SK-N-SH (cell line): Measurements from ENCODE around the gene TRIOBP. TPM values are rescaled to one million over a fixed set of nuclear protein-coding genes. Genes with fewer than 3 reads are reported as not detected.

Source experiments
- CTCF ChIA-PET: fragments of 300-600, 350-600 bp; formaldehyde crosslinking; extraction: SDS; loops from one replicate; lab custom pipeline; 2021; lab: Yijun Ruan, JAX
- POLR2A ChIA-PET: fragments of 350-600 bp; sonication (Branson Sonifier 250); formaldehyde crosslinking; extraction: SDS; loops from one replicate; lab custom pipeline; 2020; ENCODE audit warnings: antibody characterized with exemption, inconsistent platforms; lab: Yijun Ruan, JAX
- DNase-seq: peaks from one replicate; pipeline ENCODE4 v3.0.0; 2012
- H2AFZ ChIP-seq: fragments of 200-600 bp; sonication (generic); 2 replicates; pipeline ENCODE4 v1.8.1; 2016; ENCODE audit warnings: antibody characterized with exemption, mild to moderate bottlenecking, low read depth
- H3F3A ChIP-seq: fragments of 200-600 bp; sonication (generic); replicated peaks from 2 replicates; pipeline ENCODE3; 2016; ENCODE audit warnings: antibody characterized with exemption, mild to moderate bottlenecking; ENCODE audit not compliant: insufficient read depth
- H3K27ac ChIP-seq, 2 experiments: fragments of 200-500 bp in 1 of 2; fragments of 200-600 bp in 1 of 2; sonication (Bioruptor generic) in 1 of 2; sonication (generic), shearing (Covaris generic) in 1 of 2; 2 replicates each; pipeline versions ENCODE4 v1.5.1 to v1.6.1; 2014 to 2016; ENCODE audit warnings: low read depth in 2 of 2, inconsistent platforms in 1 of 2, low read length in 1 of 2, mild to moderate bottlenecking in 1 of 2, mixed read lengths in 1 of 2
- H3K27me3 ChIP-seq: fragments of 200-600 bp; sonication (generic), shearing (Covaris generic); 2 replicates; pipeline ENCODE4 v1.6.1; 2016; ENCODE audit warnings: mixed run types; ENCODE audit not compliant: insufficient read depth
- H3K36me3 ChIP-seq, 2 experiments: fragments of 200-500 bp in 1 of 2; fragments of 200-600 bp in 1 of 2; sonication (Bioruptor generic) in 1 of 2; sonication (generic) in 1 of 2; replicated peaks in 1 of 2; 2 replicates each; pipeline versions ENCODE3 to v1.5.1; 2014 to 2016; ENCODE audit warnings: low read length in 1 of 2, mild to moderate bottlenecking in 1 of 2; ENCODE audit not compliant: insufficient read depth in 2 of 2, control insufficient read depth in 1 of 2
- H3K4me1 ChIP-seq, 2 experiments: fragments of 200-500 bp in 1 of 2; fragments of 200-600 bp in 1 of 2; sonication (Bioruptor generic) in 1 of 2; sonication (generic), shearing (Covaris generic) in 1 of 2; 2 replicates each; pipeline versions ENCODE4 v1.5.1 to v1.6.1; 2014 to 2016; ENCODE audit warnings: low read depth in 1 of 2, low read length in 1 of 2, mixed run types in 1 of 2; ENCODE audit not compliant: insufficient read depth in 2 of 2, control insufficient read depth in 1 of 2
- H3K4me2 ChIP-seq: fragments of 200-600 bp; sonication (generic), shearing (Covaris generic); 2 replicates; pipeline ENCODE4 v1.6.1; 2017; ENCODE audit warnings: mixed run types
- H3K4me3 ChIP-seq, 2 experiments: fragments of 200-500 bp in 1 of 2; fragments of 200-600 bp in 1 of 2; sonication (Bioruptor generic) in 1 of 2; sonication (generic), shearing (Covaris generic) in 1 of 2; 2 replicates each; pipeline versions ENCODE4 v1.5.1 to v1.8.1; 2014 to 2016; ENCODE audit warnings: low read depth in 2 of 2, inconsistent platforms in 1 of 2, low read length in 1 of 2, mild to moderate bottlenecking in 1 of 2, mixed read lengths in 1 of 2, moderate library complexity in 1 of 2
- H3K79me2 ChIP-seq: fragments of 200-600 bp; sonication (generic); 2 replicates; pipeline ENCODE4 v1.8.1; 2017; ENCODE audit warnings: mild to moderate bottlenecking; ENCODE audit not compliant: insufficient read depth
- H3K9ac ChIP-seq: fragments of 200-600 bp; sonication (generic); 2 replicates; pipeline ENCODE4 v1.6.1; 2017; ENCODE audit warnings: mixed run types
- H3K9me2 ChIP-seq: fragments of 200-600 bp; sonication (generic); 2 replicates; pipeline ENCODE4 v1.6.1; 2017; ENCODE audit warnings: mixed run types
- H3K9me3 ChIP-seq: fragments of 200-600 bp; sonication (generic); 2 replicates; pipeline ENCODE4 v1.6.1; 2017; ENCODE audit warnings: mixed run types, mild to moderate bottlenecking, moderate library complexity
- H4K20me1 ChIP-seq: fragments of 200-600 bp; sonication (generic); 2 replicates; pipeline ENCODE4 v1.6.1; 2017; ENCODE audit warnings: mild to moderate bottlenecking, mixed run types; ENCODE audit not compliant: insufficient read depth
- CTCF ChIP-seq: fragments of 200-600 bp; sonication (generic); IDR thresholded peaks from 2 replicates; pipeline ENCODE4 v1.6.1; 2017; ENCODE audit warnings: antibody characterized with exemption, mild to moderate bottlenecking, moderate library complexity
- ELF1 ChIP-seq: IDR thresholded peaks from 2 replicates; pipeline ENCODE4 v1.4.0; 2012
- EZH2phosphoT487 ChIP-seq: fragments of 200-600 bp; sonication (generic); IDR thresholded peaks from 2 replicates; pipeline ENCODE4 v1.6.1; 2017; ENCODE audit warnings: low read depth, mixed run types, mild to moderate bottlenecking, antibody characterized with exemption, moderate library complexity, borderline replicate concordance
- FOSL2 ChIP-seq: IDR thresholded peaks from 2 replicates; pipeline ENCODE4 v1.4.0; 2012; ENCODE audit warnings: low read depth, mild to moderate bottlenecking, moderate library complexity, borderline replicate concordance
- FOXM1 ChIP-seq: IDR thresholded peaks from 2 replicates; pipeline ENCODE4 v1.4.0; 2012; ENCODE audit warnings: low read depth, mild to moderate bottlenecking
- GABPA ChIP-seq: IDR thresholded peaks from 2 replicates; pipeline ENCODE4 v1.4.0; 2012; ENCODE audit warnings: low read depth, mild to moderate bottlenecking
- GATA2 ChIP-seq: sonication (generic); formaldehyde crosslinking; IDR thresholded peaks from 2 replicates; pipeline ENCODE4 v1.5.0; 2020; ENCODE audit warnings: mild to moderate bottlenecking, missing genetic modification reagents
- MAX ChIP-seq: IDR thresholded peaks from 2 replicates; pipeline ENCODE4 v1.4.0; 2012; ENCODE audit warnings: low read depth
- NRF1 ChIP-seq: IDR thresholded peaks from 2 replicates; pipeline ENCODE4 v1.6.1; 2012; ENCODE audit warnings: low read depth, mild to moderate bottlenecking, low read length
- POLR2AphosphoS5 ChIP-seq: IDR thresholded peaks from 2 replicates; pipeline ENCODE4 v1.6.1; 2012; ENCODE audit warnings: low read depth, low read length
- RXRA ChIP-seq: IDR thresholded peaks from 2 replicates; pipeline ENCODE4 v1.4.0; 2012; ENCODE audit warnings: low read depth, mild to moderate bottlenecking, borderline replicate concordance
- SIN3A ChIP-seq: IDR thresholded peaks from 2 replicates; pipeline ENCODE4 v1.6.1; 2012; ENCODE audit warnings: low read depth, mild to moderate bottlenecking, low read length, moderate library complexity, borderline replicate concordance
- SMC3 ChIP-seq: IDR thresholded peaks from 2 replicates; pipeline ENCODE4 v1.6.1; 2012; ENCODE audit warnings: low read depth, low read length, improper control_type of control experiment
- TCF12 ChIP-seq: IDR thresholded peaks from 2 replicates; pipeline ENCODE4 v1.4.0; 2012
- TEAD4 ChIP-seq: IDR thresholded peaks from 2 replicates; pipeline ENCODE4 v1.4.0; 2012; ENCODE audit warnings: mild to moderate bottlenecking, borderline replicate concordance; ENCODE audit not compliant: insufficient read depth
- USF2 ChIP-seq: fragments of 150-350 bp; IDR thresholded peaks from 2 replicates; pipeline ENCODE4 v1.6.1; 2017; ENCODE audit warnings: antibody characterized with exemption, low read length, low read depth, borderline replicate concordance
- WGBS: methylation state at CpG from one replicate; pipeline ENCODE4 v1.1.6; 2017; ENCODE audit warnings: low lambda C conversion rate; 5-methylcytosine and 5-hydroxymethylcytosine counted together
- polyA plus RNA-seq, 3 experiments: library from polyadenylated mRNA; depleted of rRNA; stranded (reverse); fragments of >200 nt; gene quantifications; 2 replicates each; pipeline ENCODE4 v1.2.3, GENCODE V29; 2012

TRIOBP gene
- polyA plus RNA-seq, 1 of the 3 experiments (the other 2 are of a cell fraction): 43.6 TPM

- WGBS: no CpG with 5 or more reads among the region's 3 CpGs
- Histone ChIP-seq H3K4me2 (peak overlapping the region; percentile 89), H2AFZ (peak overlapping the region; percentile 86), H3F3A (peaks cover 21% of the 10 kb centered on the region), H3K9me2 (no peaks in the 10 kb centered on the region), H3K27me3 (no peaks in the 10 kb centered on the region), H4K20me1 (no peaks in the 10 kb centered on the region), H3K9ac (peak overlapping the region; percentile 84), H3K36me3 (peaks cover 6 to 12% of the 10 kb centered on the region in 2 experiments), H3K4me3 (peak overlapping the region; percentile 57 to 82), H3K27ac (peak overlapping the region; percentile 57 to 80), H3K79me2 (peaks cover 17% of the 10 kb centered on the region), H3K4me1 (peaks cover 6 to 11% of the 10 kb centered on the region in 2 experiments; a peak in 2 of 4 replicates), H3K9me3 (no peaks in the 10 kb centered on the region)
- TF ChIP-seq FOSL2: no peak
- no peak for TF ChIP-seq SMC3
- TF ChIP-seq SIN3A: 0 out of 2 replicates have a peak, but pooled peaks have one; percentile 12
- POLR2A ChIA-PET: interaction anchor here (0.6 to 0.8 kb wide), 2 partner anchors 11 to 146 kb away, joined by 3 to 4 read pairs; partner anchors contain the start of gene NOL12
- DNase-seq: no peak
- CTCF ChIA-PET: interaction anchor here (0.7 to 6.2 kb wide), 21 partner anchors 13 to 155 kb away, joined by 3 to 65 read pairs (median 4); partner anchors contain the start of genes NOL12 and PDXP
Observed at GRCh38 chr22:37697538-37697835, 639 bp downstream of the TRIOBP start.

- ChIA-PET POLR2A (no interaction called here), CTCF (no interaction called here)
- 94% methylated on average over 7 of the region's 8 CpGs for WGBS
Observed at GRCh38 chr22:37701141-37701786, 4.4 kb downstream of the TRIOBP start.

GRCh38 chr22:37703906-37704305 lies 7.1 kb downstream of the TRIOBP start:
- no peak overlapping the region for H3K4me2 ChIP-seq
- no peak overlapping the region for H3K9ac ChIP-seq
- H3K9me2 ChIP-seq: no peaks in the 10 kb centered on the region
- no peak overlapping the region for H3K27ac ChIP-seq
- no peaks in the 10 kb centered on the region for H4K20me1 ChIP-seq
- ChIA-PET CTCF (interaction anchor here (1.2 to 1.6 kb wide), 2 partner anchors 23 to 61 kb away, joined by 5 read pairs; no protein-coding TSS in a partner anchor), POLR2A (no interaction called here)
- no peaks in the 10 kb centered on the region for H3K4me1 ChIP-seq
- WGBS: 84% methylated on average over 7 of the region's 7 CpGs
- H3K79me2 ChIP-seq: peaks cover 5% of the 10 kb centered on the region; the same call in 1 of the 2 replicates
- no peak overlapping the region for H2AFZ ChIP-seq
- H3F3A ChIP-seq: no peaks in the 10 kb centered on the region
- H3K9me3 ChIP-seq: no peaks in the 10 kb centered on the region
- DNase-seq: no peak
- peaks cover 0 to 9% of the 10 kb centered on the region in 2 experiments for H3K36me3 ChIP-seq
- H3K27me3 ChIP-seq: no peaks in the 10 kb centered on the region
- no peak overlapping the region for H3K4me3 ChIP-seq
- TF ChIP-seq MAX: no peak
- TF ChIP-seq GABPA: no peak
- TF ChIP-seq NRF1: no peak
- TF ChIP-seq GATA2 (CRISPR knock-in tag): no peak
- TF ChIP-seq SMC3: no peak
- no peak for TF ChIP-seq ELF1
- TF ChIP-seq TCF12: no peak
- no peak for TF ChIP-seq RXRA
- no peak for TF ChIP-seq EZH2phosphoT487
- no peak for TF ChIP-seq POLR2AphosphoS5
- TF ChIP-seq TEAD4: no peak
- TF ChIP-seq CTCF: no peak
- no peak for TF ChIP-seq FOXM1
- TF ChIP-seq FOSL2: no peak

More at GRCh38 chr22:37701141-37701786, 4.4 kb downstream of the TRIOBP start:
- H3K4me1 ChIP-seq: peaks cover 2 to 5% of the 10 kb centered on the region in 2 experiments; a peak in 2 of 4 replicates
- DNase-seq: no peak
- peaks cover 8% of the 10 kb centered on the region for H3F3A ChIP-seq
- no peak overlapping the region for H3K9ac ChIP-seq
- H3K4me2 ChIP-seq: no peak overlapping the region
- no peak overlapping the region for H3K4me3 ChIP-seq
- peaks cover 0 to 9% of the 10 kb centered on the region in 2 experiments for H3K36me3 ChIP-seq
- no peaks in the 10 kb centered on the region for H3K9me3 ChIP-seq
- H3K79me2 ChIP-seq: peaks cover 17% of the 10 kb centered on the region
- no peaks in the 10 kb centered on the region for H4K20me1 ChIP-seq
- TF ChIP-seq ELF1 (no peak), USF2 (no peak)
- no peaks in the 10 kb centered on the region for H3K9me2 ChIP-seq
- H3K27me3 ChIP-seq: no peaks in the 10 kb centered on the region
- no peak overlapping the region for H2AFZ ChIP-seq
- H3K27ac ChIP-seq: no peak overlapping the region
